HG03103 (cell line): ENCODE results near the gene BMF.

Experiments
- ATAC-seq: cut with Tn5 transposase; IDR thresholded peaks from one replicate; pipeline ENCODE4 v1.9.1; 2021; ENCODE audit warnings: low read depth; ENCODE audit not compliant: unreplicated experiment

The BMF gene

DNA sequence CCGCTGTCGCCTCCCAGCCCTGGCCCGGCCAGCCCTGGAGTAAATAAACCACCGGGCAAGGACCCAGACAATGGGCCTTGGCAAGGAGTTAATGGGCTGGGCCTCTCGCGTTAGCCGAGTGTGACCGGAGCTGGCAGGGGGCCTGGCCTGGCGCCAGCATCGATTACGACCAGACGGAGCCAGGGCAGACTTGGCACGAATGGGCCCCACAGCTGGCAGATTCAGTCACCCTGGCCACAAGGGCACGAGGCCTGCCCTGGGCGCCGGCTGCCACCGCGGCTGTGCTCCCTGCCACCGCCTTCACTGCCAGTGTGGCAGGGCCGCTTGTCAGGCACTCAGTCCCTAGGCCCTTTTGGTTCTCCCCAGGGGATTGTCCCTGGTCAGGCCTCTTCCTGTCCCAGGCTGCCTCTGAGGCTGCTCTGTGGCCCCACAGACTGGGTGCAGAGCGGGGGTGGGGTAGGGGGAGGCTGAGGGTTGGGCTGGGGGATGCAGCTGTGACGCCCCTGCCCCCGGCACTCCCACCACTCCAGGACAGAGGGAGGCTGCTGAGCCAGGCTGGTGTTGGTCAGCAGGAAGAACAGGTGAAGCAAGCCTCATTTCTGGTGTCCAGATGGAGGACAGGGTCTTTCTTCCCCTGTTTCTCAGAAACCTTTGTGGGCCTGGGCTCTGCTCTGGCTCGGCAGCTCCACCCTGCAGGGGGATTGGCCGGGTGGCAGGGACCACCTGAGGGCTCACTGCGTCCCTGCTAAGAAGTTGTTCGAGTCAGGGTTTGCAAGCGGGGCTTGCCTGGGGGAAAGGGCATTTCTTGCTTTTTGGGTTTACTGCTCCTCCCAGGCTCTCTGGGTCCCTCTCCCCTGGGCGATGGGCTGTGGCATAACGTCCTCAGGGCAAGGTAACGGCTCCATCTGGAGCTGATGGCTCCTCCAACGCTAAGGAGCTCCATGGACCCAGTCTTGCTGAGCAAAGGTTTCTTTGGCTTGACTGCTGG, 39.2 kb downstream of the BMF start:
- ATAC-seq, result peak; percentile 42

DNA sequence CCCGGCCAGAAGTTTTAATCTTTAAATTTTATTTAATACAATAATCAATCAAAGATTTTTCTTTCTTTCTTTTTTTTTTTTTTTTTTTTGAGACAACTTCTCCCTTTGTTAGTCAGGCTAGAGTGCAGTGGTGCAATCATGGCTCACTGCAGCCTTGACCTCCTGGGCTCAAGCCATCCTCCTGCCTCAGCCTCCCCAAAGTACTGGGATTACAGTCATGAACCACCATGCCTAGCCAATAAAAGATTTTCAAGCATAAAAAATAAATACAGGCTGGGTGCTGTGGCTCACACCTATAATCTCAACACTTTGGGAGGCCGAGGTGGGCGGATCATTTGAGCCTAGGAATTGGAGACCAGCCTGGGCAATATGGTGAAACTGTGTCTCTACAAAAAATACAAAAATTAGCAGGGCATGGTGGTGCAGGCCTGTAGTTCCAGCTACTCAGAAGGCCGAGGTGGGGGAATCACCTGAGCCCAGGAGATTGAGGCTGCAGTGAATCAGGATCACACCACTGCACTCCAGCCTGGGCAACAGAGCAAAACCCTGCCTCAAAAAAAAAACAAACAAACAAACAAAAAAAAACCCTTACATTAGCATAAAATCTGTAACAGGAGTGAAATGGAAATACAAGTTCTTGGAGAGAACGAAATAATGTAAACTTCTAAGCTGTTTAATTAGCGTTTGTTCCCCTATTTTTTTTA, 40.6 kb downstream of the BMF start:
- ATAC-seq, result no peak

- ATAC-seq, result no peak
These were observed 42.1 kb downstream of the BMF start for GRCh38 chr15:40066589-40066988.

GRCh38 chr15:40065166-40065565, 43.5 kb downstream of the BMF start:
- ATAC-seq, result no peak

DNA sequence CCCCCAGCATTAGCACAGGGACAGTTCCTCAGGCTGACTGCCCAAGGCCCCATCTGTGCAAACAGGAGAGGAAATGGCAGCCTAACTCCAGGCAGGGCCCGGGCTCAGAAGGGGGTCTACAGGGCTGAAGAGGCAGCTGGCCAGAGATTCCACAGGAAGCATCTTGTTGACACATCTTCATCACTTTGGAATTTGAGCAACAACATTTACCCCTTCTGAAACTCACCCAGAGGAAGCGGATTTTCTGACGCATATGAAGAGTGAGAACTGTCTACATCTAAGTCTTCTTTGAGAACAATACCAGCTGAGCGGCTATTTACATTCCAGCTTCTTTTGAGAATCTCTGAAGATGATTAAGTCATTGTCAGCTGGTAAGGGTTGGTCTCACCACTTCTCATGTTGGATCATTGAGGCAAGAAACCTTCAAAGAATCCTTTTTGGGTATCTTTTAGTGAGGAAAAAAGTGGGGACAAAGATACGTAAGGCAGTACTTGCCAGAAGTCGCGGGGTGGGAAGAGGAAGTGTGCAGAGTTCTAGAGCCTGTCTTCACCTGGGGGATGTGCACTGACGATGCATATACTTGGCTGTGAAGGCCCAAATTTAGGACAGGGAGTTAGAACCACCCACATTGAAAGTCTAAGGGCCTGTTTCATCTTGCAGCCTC, 44.3 kb downstream of the BMF start:
- ATAC-seq, result peak; percentile 56

DNA sequence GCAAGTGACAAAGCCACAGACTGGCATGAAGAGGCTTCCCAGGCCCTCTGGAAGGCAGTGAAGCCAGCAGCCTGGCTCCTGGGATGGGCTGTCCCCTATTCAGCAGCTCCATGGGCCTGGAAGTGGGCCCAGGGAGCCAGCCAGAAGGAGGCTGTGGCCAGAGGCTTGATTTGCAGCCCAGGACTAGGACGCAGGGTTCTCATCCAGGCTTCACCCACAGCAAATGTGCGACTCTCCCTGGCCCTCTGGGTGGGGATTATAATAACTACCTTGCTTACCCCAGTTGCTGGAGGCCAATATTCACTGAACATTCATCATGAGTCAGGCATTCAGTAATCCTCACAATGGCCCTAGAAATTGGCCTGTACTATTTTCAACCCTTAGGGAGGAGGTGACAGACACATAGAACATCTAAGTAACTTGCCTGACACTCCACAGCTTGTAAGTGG, 45.1 kb downstream of the BMF start:
- ATAC-seq, result no peak

DNA sequence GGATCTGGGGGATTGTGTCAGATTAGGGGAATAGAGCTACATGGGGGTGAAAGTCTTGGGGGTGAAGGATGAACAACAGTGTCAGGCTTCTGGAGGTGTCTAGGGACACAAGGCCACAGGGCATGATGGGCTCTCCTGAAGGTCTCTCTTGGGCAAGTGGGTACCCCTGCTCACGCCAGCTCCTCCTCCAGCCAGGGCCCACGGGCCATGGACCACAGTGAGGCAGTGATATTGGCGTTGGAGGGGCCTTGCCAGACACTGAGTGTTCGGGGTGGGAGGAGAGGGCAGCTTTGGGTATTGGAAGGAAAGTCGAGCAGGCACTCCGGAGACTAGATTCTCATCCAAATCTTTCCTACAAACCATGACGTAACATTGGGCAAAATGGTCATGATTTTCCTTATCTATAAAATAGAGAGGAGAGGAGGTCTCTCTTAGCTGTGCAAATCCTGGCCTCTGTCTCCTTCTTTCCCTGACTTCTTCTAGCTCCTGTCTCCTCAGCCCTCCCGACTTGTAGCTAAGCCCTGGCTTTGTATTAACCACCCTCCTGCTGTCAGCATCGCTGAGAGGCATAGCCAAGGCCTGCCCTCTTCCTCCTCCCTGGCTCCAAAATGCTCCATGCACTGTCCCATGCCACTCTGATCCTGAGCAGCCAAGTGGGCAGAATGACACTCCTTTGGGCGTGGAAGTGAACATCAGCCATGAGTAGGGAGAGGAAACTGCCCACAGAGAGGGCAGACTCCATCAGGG, 45.7 kb downstream of the BMF start:
- ATAC-seq, result no peak

DNA sequence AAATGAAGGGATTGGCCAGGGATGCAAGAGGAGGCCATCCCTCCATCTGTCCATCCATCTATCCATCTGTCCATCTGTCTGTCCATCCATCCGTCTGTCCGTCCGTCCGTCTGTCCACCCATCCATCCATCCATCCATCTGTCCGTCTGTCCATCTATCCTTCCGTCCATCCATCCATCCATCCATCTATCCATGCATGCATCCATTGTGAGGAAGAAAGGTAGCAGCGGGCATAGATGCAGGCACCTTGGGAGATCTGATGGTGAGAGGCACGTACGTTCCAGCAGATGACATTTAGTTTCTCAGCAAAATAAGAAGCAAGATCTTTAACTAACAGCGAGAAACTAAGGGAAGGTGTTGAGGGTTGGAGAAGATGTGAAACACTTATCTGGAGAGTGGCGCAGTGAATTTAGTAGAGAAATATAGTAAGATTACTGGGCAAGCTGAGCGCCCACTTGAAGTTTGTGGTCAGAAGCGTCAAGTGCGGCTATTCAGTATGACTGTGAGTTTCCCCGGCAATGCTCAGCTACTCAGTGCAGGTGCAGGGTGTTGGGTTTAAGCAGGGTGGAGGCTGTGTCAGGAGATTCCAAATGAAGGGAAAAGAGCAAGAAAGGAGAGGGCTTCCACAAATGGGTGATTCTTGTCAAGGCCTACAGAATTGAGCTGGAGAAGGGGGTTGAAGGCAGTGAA, 47.3 kb downstream of the BMF start:
- ATAC-seq, result peak; percentile 44

DNA sequence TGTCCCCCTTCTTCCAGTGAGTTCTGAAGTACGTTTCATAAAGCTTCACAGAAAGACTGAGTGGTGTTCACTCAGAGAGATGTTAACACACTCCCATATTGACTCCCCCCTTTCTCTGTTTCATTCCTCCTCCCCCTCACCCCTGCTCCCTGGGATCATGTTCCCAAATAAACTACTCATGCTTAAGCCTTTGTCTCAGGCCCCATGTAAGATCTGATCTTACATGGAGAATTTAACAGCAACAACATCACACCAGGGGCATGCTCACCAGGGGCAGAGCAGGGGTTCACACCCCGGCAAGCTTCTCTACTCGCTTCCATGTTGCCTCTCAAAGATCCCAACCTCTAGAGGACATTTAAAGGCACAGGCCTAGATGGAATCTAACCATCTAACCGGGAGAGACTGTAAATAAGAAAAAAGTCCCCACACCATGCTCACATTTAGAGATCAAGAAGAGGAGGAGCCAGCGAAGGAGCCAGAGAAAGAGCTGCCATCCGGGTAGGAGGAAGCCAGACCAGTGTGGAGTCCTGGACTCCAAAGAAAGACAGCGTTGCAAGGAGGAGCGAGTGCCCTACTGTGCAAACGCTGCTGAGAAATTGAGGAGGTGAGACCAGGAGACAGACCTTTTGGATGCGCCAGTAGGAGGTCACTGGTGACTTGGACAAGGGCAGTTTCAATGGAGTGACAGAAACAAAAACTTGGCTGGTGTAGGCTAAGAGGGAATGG, 48.3 kb downstream of the BMF start:
- no peak for ATAC-seq

DNA sequence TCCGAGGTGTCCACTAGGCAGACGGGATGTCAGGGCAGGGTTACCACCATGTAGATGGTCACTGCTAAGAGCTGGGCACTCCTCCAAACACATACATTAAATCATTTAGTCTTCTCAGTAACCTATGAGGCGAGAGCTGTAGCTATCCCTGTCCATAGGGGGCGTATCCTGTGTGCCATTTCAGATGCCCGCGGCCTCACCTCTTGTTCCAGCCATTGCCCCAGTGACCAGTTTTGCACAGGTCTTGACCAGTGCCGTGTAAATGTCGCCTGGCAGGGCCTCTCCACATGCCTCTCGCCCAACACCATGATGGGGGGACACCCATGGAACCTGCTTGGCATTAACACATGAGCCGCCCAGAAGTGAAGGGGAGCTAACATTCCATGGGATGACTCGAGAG, 48.9 kb downstream of the BMF start:
- no peak for ATAC-seq

- ATAC-seq, result no peak
These were observed 50.1 kb downstream of the BMF start for GRCh38 chr15:40058476-40059140.

DNA sequence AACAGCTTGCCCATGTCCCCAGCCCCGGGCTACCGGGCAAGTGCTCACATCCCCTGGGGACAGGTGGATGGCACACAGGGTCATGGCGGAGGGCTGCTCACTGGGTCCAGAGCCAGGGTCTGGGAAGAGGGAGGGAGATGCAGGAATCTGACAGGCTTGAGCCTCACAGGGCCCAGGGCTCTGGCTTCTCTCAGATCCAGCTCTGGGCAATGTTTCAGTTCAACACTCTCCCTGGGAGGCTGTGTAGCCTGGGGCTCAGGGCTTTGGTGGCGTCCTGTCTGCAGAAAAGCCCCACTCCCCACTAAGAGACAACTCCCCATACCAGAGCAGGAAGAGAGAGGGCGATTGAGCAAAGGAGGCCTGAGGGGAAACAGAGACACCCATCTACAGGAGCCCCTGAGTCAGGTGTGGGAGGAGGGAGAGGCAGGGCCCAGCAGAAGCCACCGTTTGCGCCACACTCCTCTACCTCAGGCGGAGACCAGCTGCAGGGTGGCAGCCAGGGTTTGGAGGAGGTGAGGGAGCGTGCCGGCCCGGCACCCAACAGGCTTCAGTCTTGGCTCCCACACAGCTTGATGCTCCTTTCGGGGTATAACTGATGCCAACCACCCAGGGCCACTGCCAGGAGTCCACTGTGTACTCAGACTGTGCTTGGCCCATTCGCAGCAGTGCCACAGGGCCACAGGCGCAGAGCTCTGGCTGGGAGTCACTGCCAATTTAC, 52.9 kb downstream of the BMF start:
- ATAC-seq, result no peak

DNA sequence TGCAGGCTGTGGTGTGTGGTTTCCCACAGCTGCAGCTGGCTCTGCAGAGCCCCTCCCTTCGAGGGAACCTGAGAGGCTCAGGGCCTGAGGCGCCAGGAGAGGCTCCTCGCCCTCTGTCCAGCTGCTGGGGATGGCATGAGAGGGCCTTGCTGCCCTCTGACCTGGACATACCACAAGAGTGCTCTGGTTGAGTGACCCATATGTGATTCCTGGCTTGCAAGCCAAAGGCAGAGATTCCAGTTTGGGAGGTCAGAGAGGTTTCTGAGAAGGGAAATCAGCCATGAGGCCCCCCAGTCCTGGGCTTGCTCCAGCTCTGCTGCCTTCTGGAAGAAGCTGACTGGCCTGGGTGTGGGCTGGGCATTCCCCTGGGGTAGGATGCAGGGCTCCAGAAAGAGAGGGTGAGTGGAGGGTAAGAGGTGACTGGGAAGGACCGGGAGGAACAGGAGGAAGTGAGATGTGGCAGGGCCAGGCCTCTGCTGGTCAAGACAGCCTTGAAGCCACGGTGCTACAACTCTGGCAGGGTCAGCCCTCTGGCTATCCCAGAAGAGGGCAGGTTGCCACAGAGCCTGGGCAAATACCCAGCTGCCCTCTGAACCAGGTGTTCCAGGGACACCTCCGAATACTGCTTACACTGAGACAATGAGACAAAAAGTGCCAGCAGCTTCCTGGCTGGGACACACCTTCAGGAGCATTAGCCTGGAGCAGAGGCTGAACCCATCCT, 53.7 kb downstream of the BMF start:
- ATAC-seq, result no peak

- no peak for ATAC-seq
These were observed 54.1 kb downstream of the BMF start for GRCh38 chr15:40054605-40054854.

DNA sequence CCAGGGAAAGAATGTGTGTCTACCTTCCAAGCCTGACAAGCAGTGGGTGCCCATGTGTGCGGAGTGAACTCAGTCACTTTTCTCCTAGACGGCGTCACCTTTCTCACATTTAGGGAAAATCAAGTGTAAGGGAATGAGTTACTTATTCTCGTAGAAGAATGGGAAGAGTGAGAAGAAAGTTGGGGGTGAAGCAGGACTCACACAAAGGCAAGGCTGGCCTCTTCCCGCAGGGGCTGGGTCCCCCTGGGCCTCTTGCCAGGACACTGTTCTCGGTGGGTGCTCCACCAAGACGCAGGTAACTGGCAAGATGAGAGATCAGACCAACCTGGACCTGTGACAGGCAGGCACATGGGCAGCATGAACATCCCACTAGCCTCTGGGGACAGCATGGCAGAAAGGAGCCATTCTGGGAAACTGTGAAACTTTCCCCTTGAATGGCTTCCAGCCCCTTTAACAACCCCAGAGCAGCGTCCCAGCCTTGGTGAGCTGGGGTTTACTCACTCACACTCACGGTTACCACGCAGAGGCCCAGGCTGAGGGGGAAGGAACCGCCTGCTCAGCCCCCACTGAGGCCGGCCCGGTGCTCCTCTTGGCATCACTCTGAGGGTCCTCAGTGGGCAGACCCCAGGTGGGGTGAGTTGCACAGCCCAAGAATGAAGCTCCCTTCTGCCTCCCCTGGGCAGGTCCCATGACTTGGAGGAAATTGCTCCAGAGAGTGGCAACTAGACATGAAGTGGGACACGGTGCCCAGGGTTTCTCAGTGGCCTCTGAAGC, 54.7 kb downstream of the BMF start:
- no peak for ATAC-seq

DNA sequence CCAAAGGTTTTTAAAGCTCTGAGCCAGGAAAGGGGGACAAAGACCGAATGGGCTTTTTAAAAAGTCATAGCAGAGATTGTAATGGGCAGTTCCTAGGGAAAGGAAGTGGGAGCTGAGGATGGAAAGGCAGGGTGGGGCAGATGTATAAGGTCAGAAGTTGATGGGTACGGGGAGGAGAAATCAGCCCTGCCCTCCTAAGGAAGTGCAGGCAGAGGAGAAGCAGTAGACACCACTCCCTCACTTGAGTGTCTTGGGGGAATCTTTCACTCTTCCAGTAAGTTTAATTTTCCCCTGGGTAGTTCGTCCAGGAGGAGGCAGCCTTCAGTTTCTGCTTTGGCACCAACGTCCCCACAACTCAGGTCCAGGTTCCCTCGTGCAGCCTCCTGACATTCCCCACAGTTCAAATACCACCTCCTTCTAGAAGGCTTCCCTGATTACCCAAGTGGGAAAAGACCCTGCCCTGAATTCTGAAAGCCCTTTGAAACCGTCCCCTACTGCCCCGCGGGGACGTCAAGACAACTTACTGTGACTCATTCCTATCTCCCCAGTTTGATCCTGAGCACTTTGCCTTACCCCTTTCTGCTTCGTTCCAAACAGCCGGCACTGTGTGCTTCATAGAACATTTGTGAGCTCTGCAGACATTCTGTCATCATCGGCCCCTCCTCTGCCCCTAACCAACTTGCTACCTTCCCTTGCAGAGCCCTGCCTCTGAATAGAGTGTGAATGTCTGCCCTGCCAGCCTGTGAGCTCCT, 55.4 kb downstream of the BMF start:
- ATAC-seq, result no peak
